COLO829 (cell line): Measurements from ENCODE around the gene CCL21.
"Not testable (repeated sequence)": the region's sequence is repeated elsewhere in the genome, so short reads cannot be mapped to it uniquely, and the experiment has no call there.

ENCODE experiments used
- DNase-seq: peaks from one replicate; pipeline ENCODE4 v3.0.0; 2012; ENCODE audit warnings: low spot score

Gene CCL21, protein sequence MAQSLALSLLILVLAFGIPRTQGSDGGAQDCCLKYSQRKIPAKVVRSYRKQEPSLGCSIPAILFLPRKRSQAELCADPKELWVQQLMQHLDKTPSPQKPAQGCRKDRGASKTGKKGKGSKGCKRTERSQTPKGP

DNA sequence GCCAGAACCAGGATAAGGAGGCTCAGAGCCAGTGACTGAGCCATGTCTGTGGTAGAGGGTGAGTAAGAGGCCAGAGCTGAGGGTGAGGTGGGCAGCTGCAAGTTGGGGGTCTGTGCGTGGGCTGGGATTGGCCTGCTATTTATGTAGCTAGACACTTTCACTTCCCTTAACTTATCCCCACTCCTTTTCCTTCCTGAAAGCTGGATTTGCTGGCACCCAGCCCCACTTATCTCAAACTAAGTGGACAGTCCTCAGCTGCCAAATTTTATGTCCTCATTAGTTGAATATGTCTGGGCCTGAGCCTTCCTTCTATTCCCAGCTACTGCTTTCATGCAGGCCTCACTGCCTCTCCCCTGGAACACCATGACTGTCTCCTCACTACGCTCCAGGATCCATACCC, at the start of gene CCL21:
Gene CCL21, minus strand, starts transcription at position 114 of the 400 bp plus-strand sequence. Its CDS starts 70 bp downstream, at position 44.
- DNase-seq: no peak

DNA sequence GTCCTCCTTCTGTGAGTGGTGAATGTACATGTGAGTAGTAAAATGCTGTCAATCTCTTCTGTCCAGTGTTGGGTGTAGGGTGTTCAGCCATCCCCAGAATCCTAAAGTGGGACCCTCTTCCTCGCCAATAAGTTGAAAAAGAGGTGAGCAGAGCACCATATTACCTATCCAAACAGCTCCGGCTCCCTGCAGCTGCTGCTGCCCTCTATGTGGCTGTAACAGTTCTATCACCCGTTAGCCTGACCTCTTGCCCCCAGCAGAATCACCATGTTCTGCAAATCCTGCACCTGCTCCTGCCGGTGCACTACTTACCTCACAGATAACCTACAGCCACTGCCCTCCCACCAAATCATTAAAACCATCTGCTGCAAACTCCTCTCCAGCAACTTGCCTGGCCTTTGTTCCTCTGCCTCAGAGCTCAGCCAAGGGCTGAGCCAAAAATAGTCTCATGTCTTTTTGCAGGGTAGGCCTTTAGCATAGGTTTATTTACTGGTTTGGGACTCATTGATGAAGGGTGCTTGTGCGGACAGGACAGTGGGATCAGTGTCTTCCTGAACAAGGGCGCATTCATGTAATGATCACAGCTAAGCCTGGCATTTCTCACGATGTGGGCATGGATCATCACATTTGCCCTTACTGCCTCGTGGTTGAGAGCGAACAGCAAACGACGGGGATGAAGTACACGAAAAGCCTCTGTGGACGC, 49.6 kb upstream of the CCL21 start:
- peak; percentile 79 for DNase-seq

DNA sequence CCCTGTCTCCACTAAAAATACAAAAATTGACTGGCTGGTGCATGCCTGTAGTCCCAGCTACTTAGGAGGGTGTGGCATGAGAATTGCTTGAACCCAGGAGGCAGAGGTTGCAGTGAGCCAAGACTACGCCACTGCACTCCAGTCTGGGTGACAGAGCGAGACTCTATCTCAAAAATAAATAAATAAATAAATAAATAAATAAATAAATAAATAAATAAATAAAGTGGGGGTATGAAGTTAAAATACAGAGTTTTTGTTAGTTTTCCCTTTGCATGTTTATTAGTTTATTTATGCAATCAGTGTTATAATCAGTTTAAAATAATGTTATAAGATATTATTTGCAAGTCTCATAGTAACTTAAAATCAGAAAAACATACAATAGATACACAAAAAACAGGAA, 40.4 kb upstream of the CCL21 start:
- not testable (repeated sequence) for DNase-seq

DNA sequence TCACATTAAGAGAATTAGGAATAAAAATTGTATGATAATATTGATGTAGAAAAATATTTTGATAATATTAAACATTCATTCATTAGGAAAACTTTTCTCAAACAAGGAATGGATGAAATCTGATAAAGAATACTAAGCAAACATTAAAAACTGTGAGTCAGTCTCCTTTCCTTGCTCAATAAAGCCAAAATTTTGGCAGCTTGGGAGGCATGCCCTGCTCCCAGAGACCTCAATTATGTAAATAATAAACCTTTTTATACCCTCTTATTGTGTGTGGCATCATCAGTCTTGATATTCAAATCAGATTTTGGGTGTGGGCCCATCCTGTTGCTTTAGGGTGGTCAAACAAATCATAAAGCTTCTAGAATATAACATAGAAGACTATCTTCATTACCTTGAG, 36.6 kb upstream of the CCL21 start:
- DNase-seq: no peak

DNA sequence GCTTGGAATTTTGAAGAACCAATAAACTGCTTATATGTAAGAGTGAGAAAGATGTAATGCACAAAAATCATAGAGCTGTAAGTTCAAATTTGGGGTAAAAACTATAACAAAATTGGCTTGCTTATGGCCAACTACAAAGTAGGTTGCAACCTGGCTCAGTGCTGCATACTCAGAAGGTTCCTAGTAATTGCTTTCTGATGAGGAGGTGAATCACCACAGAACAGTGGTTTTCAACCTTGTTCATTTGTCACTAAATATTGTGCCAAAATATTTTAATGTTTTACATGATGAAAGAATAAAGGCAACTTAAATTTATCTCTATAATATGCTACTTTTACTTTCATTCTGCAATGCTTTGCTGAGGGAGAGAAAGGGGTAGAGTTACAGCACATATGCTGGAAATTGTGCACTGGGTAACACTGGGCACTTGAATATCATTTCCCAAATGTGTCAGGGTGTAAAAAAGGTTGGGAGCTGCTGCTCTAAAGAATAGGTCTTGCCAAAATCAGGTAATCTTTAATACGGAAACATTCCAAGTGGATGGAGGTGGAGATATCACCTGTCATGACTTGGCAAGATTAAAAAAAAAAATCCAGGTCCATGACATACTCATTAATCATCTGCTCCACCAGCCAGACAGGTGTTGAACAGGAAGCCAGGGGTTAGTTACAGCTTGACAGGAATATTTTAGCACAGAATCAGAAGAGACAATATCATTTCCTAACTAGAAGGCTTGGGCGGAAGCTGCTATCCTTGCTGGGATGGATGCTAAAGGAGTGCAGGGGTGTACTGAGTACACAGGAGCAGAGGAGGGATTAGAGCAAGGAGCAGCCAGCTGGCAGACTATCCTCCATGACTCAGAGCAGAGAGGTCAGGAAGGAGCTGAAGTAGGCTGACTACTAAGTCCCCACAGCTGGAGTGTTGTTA, 34.6 kb upstream of the CCL21 start:
- no peak for DNase-seq

DNA sequence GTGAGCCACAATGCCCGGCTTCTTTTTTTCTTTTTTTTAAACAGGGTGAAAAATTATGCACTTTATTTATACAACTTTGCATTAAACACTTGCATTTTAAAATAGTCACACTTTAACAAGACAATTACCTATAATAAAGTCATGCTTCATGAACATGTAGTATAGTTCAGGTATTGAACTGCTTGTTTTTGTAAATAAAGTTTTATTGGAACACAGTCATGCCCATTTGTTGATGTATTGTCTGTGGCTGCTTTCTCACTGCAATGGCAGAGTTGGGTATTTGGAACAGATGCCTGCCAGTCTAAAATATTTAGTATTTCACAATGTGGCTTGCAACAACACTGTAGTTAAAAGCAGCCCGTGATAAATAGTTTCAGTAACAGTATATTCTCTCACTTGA, 32.8 kb upstream of the CCL21 start:
- DNase-seq: no peak

DNA sequence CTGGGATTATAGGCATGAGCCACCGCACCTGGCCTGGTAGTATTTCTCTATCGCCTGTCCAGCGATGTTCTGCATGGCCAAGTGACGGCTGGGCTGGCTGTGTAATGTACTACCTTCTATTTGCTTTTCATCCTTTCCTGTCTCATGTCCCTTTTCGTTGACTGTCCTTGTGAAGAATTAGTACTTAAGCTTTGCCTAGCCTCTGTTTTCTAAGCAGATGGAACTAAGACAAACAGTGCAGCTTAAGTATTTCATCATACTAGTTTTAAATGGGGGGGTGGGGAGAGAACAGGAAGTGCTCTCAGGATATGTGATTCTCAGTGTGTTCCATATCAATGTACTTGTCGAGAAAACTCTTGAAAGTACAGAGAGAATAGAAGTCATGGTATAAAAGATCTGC, 31.7 kb upstream of the CCL21 start:
- no peak for DNase-seq

DNA sequence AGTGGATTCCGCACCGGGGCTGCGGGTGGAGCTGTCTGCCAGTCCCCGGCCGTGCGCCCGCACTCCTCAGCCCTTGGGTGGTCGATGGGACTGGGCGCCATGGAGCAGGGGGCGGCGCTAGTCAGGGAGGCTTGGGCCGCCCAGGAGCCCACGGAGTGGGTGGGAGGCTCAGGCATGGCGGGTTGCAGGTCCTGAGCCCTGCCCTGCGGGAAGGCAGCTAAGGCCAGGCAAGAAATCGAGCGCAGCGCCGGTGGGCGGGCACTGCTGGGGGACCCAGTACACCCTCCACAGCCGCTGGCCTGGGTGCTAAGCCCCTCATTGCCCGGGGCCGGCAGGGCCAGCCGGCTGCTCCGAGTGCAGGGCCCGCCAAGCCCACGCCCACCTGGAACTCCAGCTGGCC, 30.2 kb upstream of the CCL21 start:
- DNase-seq: not testable (repeated sequence)

DNA sequence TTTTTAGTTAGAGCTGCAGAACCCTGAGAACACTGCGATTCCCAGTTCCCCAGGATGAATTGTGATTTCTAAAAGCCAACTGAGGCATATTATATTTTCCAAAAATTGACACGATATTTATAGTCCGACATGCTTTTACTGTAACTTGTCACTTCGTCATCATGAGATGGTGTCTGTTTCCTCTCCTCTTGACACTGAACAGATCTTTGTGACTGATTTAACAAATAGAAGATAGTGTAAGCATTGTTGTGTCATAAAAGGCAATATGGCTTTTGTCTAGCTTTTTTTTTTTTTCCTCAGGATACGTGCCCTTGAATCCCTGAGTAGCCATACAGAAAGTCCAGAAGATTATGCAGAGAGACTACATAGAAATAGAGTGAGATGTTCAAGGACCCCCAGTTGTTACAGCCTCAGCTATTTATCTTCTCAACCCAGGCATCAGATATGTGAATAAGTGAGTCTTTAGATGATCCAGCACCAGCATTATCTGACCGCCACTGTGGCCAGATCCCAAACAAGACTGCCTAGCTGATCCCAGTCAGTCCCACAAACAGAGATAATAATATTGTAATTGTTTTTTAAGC, 27.8 kb upstream of the CCL21 start:
- DNase-seq: no peak

DNA sequence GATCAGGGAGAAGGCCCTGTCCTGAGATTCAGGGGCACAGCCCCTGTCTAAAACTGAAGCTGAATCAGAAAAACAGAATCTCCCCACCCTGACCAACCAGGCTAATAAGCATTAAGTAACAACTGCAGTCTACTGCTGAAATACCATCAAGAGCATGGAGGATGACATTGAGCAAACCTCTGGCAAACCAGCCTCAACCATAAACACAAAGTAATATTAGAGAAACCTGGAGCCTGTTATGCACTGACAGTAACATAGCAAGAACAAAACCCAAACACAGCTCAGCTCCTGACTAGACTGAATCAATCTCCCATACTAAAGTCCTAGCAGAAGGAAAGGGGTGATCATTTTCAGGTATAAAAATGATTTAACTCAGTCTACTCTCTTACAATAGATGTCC, 24.8 kb upstream of the CCL21 start:
- DNase-seq: no peak

DNA sequence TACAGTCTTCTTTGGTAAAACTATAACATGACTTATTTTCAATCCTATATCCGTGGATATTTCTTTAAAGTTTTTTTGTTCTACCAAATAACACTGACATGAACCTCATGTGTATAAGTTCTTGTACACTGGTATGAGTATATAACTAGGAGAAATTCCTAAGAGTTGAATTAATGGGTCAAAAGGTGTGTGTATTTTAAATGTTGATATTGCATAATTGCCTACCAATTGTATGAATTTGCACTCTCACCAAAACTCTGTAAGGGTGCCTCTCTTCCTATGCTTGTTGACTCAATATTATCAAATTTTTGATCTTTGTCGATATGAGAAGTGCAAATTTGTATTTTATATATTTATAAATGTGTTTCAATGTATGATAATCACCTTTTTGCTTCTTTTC, 22.9 kb upstream of the CCL21 start:
- DNase-seq: no peak

DNA sequence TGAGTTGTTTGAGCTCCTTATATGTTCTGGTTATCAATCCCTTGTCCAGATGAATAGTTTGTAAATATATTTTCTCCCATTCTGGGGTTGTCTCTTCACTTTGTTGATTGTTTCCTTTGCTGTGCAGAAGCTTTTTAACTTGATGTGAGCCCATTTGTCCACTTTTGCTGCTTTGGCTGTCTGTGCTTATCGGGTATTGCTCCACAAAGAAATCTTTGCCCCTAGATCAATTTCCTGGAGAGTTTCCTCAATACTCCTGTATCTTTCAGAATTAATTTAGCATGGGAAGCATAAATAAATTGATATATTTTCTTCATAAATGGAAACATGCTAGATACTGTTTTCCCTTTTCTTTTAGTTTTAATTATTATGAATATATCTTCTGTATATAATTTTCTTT, 22.5 kb upstream of the CCL21 start:
- no peak for DNase-seq

DNA sequence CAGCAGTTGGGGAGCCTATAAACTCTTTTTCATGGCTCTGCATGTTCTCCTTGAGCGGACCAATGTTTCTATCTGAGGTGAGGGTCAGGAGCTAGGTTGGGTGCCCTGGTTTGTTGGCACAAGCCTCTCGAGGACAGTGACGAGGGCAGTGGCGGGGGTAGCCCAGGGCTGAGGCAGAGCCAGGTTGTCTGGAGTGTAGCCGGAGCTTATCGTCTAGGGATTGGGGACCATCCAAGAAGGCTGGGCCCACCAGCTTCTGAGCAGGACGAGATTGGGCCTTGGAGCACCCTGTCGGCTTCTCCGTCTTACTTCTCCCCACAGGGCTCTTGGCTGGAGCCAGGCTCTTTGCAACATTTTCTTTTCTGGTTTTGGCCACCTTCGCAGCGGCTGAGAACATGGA, 13.2 kb upstream of the CCL21 start:
- DNase-seq: no peak

DNA sequence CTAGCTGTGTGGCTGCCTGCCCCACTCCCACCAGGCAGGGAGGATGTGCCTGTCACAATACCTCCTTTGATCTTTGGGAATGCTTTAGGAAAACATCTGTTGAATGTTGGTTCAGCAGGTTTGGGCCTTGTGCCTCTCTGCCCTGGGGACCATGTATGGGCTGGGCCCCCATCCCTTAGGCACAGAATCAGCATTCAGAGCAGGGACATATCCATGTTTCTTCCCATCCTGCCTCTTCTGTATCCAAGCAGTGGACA, 9.8 kb upstream of the CCL21 start:
- DNase-seq: not testable (repeated sequence)

DNA sequence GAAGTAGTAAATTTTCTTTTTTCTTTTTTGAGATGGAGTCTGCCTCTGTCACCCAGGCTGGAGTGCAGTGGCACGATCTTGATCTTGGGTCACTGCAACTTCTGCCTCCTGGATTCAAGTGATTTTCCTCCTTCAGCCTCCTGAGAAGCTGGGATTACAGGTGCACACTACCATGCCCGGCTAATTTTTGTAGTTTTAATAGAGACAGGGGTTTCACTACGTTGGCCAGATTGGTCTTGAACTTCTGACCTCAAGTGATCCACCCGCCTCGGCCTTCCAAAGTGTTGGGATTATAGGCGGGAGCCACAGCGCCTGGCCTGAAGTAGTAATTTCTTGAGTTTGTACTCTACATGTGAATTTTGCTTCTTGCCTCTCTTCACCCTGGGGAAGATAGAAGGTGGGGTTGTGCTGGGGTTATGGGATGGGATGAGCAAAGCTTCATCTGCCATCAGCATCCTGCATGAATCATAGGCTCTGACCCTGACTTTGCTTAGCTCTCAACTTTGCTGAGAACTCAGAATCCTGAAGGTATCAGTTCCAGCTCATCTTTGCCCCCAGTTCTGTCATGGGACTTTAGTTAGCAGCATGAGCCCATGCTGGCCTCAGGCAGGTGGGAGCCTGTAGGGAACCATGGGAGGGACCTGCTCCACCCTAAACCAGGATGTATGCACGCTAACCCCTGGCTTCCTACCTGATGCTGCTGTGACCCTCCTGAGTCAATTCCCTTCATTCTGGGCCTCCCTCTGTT, 9.3 kb upstream of the CCL21 start:
- no peak for DNase-seq

DNA sequence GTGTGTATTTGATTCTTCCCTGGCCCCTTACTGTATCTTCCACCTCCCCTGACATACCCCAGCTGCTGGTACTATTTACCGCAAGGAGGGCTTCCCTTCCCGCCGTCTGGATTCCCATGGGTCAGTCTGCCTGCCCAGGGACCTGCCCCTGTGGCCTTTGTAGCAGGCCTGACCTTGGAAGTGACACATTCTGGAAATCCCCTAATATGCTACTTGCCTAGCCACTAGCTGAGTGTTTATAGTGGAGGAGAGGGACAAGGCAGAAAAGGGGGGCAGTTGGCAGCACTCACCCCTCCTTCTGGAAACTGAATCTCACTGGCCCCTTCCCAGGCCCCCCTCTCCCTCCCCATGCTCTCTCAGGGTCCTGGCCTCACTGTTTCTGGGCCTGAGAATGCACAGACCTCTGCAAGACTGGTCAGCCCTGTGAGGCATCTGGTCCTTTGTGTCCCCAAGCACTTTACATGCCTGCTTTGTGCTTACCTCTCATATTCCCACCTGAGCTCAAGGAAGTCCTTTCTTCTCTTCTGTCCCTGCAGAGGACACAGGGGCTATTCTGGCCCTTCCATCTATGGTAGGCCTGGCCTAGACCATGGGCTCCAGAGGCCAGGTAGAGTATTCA, 8.2 kb upstream of the CCL21 start:
- no peak for DNase-seq

DNA sequence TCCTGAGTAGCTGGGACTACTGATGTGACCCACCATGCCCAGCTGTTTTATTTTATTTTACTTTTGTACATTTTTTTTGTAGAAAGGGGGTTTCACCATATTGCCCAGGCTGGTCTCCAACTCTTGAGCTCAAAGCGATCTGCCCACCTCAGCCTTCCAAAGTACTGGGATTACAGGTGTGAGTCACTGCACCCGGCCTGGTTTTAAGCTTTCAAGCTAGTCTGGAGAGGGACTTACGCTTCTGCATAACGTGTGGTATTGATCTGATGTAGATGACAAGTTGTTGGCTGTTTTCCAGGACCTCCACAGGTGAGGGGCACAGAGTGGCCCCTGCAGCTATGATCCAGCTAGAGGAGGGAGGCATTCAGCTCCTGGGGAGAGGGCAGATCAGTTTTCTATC, 6.8 kb upstream of the CCL21 start:
- DNase-seq: no peak

DNA sequence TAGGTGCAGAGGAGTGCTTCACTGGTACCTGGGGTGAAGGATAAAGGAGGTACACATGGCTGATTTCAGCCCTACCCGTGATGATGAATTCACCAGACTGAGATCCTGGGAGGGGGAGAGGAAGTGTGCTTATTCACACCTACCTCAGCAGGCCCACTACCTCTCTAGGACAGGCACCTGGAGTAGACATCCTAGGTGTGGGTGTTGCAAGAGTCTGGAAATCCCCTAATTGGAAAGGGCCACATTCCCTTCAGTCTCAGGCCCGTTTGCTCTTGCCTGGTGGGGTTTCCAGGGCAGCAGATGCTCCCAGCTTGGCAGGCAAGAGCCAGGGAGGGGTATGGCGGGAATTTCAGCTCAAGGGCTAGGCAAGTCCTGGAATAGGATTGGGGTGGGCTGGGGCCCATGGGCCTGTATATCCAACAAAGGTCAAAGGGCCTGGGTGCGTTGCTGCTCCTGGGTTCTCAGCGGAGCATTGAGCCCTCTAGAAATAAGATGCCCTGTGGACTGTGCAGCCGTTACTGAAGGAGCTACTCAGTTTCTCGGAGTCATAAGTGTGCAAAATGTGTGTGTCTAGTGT, 5.8 kb upstream of the CCL21 start:
- no peak for DNase-seq

DNA sequence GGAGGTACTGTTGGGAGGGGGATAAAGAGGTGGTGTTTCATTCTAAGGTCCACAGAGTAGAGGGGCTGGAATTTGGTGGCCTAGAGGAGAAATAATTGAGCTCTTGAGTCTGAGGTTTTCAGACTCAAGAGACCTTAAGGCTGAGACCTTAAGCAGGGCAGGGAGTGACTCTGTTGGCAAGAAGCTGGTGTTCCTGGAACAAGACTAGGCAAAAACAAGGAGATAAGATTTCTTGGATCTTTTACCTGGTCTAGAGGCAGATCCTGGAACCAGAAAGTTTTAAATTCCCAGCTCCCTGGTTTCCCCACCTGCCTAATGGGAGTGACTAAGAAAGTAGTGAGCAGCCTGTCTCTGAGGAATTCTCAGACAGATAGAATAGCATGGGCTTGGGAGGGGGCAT, 4.1 kb upstream of the CCL21 start:
- no peak for DNase-seq

DNA sequence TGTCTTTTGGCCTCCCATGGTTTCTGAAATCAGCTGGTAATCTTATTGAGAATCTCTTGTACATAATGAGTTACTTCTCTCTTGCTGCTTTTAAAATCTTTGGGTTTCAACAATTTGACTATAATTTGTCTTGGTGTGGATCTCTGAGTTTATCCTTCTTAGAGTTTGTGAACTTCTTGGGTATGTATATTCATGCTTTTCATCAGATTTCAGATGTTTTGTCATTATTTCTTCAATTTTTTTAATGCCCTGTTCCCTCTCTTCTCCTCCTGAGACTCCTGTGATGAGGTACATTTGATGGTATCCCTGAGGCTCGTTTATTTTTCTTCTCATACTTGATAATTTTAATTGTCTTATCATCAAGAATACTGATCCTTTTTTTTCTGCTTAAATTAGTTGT, 2.2 kb upstream of the CCL21 start:
- no peak for DNase-seq

DNA sequence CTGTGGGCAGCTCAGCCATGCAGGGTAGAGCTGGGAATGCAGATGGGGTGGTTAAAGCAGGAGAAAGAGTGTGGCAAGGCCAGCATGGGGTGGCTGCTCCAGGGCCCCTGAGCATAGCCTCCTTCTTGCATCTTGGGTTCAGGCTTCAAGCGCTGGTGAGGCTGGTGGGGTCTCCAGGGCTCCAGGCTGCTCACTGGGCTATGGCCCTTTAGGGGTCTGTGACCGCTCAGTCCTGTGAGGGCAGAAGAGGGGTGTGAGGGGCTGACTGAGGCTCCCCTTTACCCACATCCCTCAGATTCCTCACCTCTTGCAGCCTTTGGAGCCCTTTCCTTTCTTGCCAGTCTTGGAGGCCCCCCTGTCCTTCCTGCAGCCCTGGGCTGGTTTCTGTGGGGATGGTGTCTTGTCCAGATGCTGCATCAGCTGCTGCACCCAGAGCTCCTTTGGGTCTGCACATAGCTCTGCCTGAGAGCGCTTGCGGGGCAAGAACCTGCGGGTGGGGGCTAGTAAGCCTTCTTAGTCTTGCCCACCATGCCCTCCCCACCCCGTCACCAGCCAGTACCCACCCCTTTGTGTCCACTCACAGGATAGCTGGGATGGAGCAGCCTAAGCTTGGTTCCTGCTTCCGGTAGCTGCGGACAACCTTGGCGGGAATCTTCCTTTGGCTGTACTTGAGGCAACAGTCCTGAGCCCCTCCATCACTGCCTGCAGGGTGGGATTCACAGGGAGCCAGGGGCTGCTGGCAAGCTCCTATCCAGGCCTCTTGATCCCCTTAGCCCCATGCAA, 549 bp downstream of the CCL21 start:
- DNase-seq: no peak
